Measurements from ENCODE around the gene DEXI. TPM values are rescaled to one million over a fixed set of nuclear protein-coding genes. Genes with fewer than 3 reads are reported as not detected.

DEXI gene
- polyA plus RNA-seq, 1 experiment, result 55.2 TPM

- TF ChIP-seq, protein P1, sequence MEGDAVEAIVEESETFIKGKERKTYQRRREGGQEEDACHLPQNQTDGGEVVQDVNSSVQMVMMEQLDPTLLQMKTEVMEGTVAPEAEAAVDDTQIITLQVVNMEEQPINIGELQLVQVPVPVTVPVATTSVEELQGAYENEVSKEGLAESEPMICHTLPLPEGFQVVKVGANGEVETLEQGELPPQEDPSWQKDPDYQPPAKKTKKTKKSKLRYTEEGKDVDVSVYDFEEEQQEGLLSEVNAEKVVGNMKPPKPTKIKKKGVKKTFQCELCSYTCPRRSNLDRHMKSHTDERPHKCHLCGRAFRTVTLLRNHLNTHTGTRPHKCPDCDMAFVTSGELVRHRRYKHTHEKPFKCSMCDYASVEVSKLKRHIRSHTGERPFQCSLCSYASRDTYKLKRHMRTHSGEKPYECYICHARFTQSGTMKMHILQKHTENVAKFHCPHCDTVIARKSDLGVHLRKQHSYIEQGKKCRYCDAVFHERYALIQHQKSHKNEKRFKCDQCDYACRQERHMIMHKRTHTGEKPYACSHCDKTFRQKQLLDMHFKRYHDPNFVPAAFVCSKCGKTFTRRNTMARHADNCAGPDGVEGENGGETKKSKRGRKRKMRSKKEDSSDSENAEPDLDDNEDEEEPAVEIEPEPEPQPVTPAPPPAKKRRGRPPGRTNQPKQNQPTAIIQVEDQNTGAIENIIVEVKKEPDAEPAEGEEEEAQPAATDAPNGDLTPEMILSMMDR (IDR thresholded peaks at IDR 0.05; ENCODE audit: insufficient read depth, low read depth, low read length), result no peak
- CTCF ChIA-PET, result interaction anchor here (1.2 to 3.0 kb wide), 2 partner anchors 9 to 16 kb away, joined by 3 to 7 read pairs; no protein-coding TSS in a partner anchor
- H3K36me3 ChIP-seq (ENCODE audit: control insufficient read depth, insufficient read depth, low read length), result no peaks in the 10 kb centered on the region
- no peak for DNase-seq (ENCODE audit: low read depth)
- no peaks in the 10 kb centered on the region; the same call in 1 of the 2 replicates for H3K27me3 ChIP-seq (ENCODE audit: control insufficient read depth, insufficient read depth, low read length)
- no peak overlapping the region for H3K4me3 ChIP-seq (ENCODE audit: low read depth, low read length)
- POLR2A ChIA-PET, result no interaction called here
Observed at GRCh38 chr16:10906482-10906881, 35.8 kb downstream of the DEXI start.

- ChIA-PET POLR2A (no interaction called here), CTCF (no interaction called here)
- Histone ChIP-seq H3K27me3 (ENCODE audit: control insufficient read depth, insufficient read depth, low read length) (no peaks in the 10 kb centered on the region), H3K4me3 (ENCODE audit: low read depth, low read length) (no peak overlapping the region), H3K36me3 (ENCODE audit: control insufficient read depth, insufficient read depth, low read length) (no peaks in the 10 kb centered on the region)
- DNase-seq (ENCODE audit: low read depth), result no peak
- TF ChIP-seq, protein P1 (IDR thresholded peaks at IDR 0.05; ENCODE audit: insufficient read depth, low read depth, low read length), result no peak
Observed at GRCh38 chr16:10902999-10903398, 39.3 kb downstream of the DEXI start.

DNA sequence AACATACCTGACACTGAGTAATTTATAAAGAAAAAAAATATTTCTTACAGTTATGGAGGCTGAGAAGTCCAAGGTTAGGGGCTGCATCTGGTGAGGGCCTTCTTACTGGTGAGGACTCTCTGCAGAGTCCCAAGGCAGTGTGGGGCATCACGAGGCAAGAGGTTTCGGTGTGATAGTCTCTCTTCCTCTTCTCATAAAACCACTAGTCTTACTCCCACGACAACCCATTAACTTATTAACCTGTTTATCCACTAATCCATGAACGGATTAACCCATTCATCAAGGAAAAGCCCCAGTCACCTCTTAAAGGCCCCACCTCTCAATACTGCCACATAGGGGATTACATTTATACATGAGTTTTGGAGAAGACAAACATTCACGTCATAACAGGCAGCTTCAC lies 45.1 kb downstream of the DEXI start:
- TF ChIP-seq, protein P1 (IDR thresholded peaks at IDR 0.05; ENCODE audit: insufficient read depth, low read depth, low read length), result no peak
- H3K27me3 ChIP-seq (ENCODE audit: control insufficient read depth, insufficient read depth, low read length), result no peaks in the 10 kb centered on the region
- ChIA-PET POLR2A (no interaction called here), CTCF (no interaction called here)
- H3K4me3 ChIP-seq (ENCODE audit: low read depth, low read length), result no peak overlapping the region
- no peak for DNase-seq (ENCODE audit: low read depth)
- H3K36me3 ChIP-seq (ENCODE audit: control insufficient read depth, insufficient read depth, low read length), result no peaks in the 10 kb centered on the region

DNA sequence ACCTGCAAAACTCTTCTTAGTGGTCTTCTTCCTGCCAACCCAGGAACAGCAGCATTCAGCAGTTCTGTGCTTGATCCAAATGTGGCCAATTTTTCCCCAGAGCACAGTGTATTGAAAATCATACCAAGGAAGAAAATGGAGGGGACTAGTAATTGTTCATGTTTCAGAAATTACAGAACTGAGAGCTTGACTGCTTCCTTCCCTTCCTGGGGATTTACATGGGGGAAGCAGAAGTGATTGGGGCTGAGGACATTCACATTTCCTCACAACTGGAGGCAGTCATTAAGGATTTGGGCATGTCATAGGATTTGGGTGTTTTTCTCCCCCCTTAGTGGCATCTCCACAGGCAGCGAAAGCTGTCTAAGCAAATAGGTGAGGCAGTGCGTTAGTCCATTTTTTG lies 45.5 kb downstream of the DEXI start:
- TF ChIP-seq, protein P1 (IDR thresholded peaks at IDR 0.05; ENCODE audit: insufficient read depth, low read depth, low read length), result no peak
- H3K27me3 ChIP-seq (ENCODE audit: control insufficient read depth, insufficient read depth, low read length), result no peaks in the 10 kb centered on the region
- no peak for DNase-seq (ENCODE audit: low read depth)
- H3K4me3 ChIP-seq (ENCODE audit: low read depth, low read length), result no peak overlapping the region
- CTCF ChIA-PET, result no interaction called here
- POLR2A ChIA-PET, result no interaction called here
- no peaks in the 10 kb centered on the region for H3K36me3 ChIP-seq (ENCODE audit: control insufficient read depth, insufficient read depth, low read length)

DNA sequence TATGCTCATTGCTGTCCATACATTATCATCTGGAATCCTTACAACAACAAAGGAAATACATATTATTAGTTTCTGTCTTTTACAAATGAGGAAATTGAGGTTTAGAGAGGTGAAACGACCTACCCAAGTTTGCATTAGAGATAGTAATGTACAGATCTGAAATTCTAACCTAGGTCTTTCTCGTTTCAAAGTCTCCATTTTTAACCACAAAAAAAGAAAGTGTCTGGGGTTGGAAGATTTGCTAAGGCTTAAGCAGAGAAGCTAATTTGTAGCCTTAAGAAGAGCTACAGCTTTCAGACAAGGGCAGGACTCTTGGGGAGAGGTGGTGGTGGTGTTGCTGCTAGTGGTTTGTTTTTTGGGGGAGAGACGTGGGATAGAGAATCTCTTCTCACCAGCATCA lies 46.1 kb downstream of the DEXI start:
- POLR2A ChIA-PET, result no interaction called here

More for the DNA sequence above, 46.1 kb downstream of the DEXI start:
- H3K36me3 ChIP-seq (ENCODE audit: control insufficient read depth, insufficient read depth, low read length), result no peaks in the 10 kb centered on the region
- H3K27me3 ChIP-seq (ENCODE audit: control insufficient read depth, insufficient read depth, low read length), result peaks cover 2% of the 10 kb centered on the region
- TF ChIP-seq, protein P1 (IDR thresholded peaks at IDR 0.05; ENCODE audit: insufficient read depth, low read depth, low read length), result no peak
- DNase-seq (ENCODE audit: low read depth), result no peak
- no peak overlapping the region for H3K4me3 ChIP-seq (ENCODE audit: low read depth, low read length)
- CTCF ChIA-PET, result no interaction called here
